DMS53 treated with DMSO at 0.1 percent for 48 hours (cell line): ENCODE data around the gene TLR8.
A peak's percentile ranks its signal among the peaks of the same experiment; 100 is the strongest.

Source experiments
- DNase-seq: peaks from one replicate; lab custom pipeline; 2025; ENCODE audit not compliant: unreplicated experiment; lab: John Stamatoyannopoulos, UW

The TLR8 gene

GRCh38 chrX:12945494-12945893 lies 39.1 kb downstream of the TLR8 start:
- DNase-seq: no peak

- no peak for DNase-seq
These were observed 40.0 kb downstream of the TLR8 start for GRCh38 chrX:12946406-12946805.

GRCh38 chrX:12946838-12947544 lies 40.6 kb downstream of the TLR8 start:
- peak; percentile 46 for DNase-seq

- DNase-seq: peak; percentile 9
These were observed 41.3 kb downstream of the TLR8 start for GRCh38 chrX:12947545-12948235.

DNA sequence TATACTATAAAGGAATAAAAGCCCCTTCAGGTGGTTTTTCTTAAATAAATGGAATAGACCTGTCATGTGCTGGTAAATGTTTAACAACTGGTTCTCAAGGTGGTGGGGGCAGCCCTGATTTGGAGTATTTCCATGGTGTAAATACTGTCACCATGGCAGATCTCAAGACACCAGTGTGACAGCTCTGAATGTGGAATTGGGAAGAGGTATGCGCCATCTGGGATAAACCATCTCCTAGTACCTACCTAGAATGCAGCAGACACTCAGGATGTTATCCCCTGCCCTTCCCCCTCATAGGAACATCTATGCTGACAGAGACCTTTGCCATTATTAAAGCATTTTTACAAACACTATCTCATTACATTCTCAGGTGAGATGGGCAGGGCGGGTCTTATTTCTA lies 42.1 kb downstream of the TLR8 start:
- no peak for DNase-seq

- no peak for DNase-seq
These were observed 42.9 kb downstream of the TLR8 start for GRCh38 chrX:12949205-12949926.

DNA sequence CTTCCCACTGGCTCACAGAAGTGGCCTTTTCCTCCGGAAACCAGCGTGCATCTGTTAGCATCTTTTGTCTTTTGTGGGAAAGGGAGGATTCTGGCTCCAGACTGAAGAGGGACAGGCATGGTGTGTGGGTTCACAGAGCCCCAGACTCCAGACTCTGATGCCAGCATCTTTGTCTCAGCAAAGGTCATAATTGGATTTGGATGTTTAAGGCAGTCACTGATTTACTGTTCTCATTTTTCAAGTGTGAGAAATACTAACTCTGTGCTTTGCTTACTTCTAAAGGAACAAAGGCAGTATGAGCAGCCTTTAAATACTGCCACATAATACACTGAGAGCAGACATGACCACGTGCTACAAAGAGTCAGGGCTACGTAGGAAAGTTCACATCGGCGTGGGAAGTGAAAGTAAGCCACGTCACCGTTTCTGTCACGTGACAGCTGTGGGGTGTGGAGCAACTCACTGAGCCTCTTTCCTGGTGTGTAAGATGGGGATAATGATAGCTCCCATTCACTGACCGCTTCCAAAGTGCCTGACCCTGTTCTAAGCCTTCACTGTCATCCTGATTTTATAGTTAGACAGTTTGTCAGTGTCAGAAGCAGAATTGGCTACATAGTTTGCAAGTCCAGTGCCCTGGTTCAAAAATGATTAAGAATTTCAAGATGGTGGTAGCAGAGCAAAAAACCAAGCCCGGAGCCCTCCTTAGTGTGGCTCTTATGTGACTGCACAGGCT lies 43.7 kb downstream of the TLR8 start:
- no peak for DNase-seq

DNA sequence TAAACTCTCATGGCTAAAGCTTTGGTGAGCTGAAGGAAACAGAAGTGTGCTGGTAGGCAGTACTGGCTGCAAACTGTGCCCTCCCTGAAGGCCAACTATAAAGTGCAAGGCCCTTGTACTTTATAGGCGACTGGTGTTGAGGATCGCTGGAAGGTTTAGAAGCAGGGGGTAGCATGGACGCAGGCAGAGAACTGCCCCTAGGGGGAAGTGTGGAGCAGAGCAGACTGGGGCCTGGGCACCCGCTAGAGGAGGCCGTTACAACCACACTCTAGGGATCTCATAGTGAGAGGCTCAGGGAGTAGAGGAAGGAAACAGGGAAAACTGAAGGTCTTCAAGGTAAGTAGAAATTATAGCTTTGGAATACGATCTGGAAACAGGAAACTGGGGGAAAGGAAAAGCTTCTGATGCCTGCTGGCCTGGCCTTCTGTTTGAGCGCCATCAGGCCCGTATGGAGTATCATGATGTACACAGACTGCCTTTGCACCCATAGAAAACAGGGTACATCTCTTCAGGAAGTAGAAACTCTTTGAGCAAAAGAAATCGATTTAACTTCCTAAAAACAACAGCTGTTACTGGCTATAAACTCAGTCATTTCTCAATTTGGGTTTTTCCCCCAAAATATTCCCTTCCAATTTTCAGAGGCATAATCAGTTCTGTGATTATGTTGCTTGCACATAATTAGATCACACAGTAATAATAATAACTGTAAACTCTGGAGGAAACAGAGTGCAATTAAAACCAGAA lies 44.6 kb downstream of the TLR8 start:
- no peak for DNase-seq

DNA sequence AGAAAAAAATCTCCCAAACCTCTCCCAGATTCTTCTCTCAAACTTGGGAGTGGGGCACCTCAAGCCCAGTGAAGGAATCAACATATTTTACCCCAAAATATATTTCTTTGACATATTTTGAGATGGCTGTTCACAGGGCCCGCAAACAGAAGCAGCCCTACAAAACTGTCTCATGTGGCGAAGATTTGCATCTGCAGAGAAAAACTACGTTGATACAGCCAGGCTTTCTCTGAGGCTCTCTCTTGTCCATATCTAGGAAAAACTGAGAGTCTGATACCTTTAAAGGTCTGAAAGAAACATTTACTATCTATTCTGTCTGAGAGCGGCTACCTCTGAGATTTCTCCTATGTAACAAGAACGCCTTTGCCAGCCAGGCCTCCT lies 45.2 kb downstream of the TLR8 start:
- no peak for DNase-seq

DNA sequence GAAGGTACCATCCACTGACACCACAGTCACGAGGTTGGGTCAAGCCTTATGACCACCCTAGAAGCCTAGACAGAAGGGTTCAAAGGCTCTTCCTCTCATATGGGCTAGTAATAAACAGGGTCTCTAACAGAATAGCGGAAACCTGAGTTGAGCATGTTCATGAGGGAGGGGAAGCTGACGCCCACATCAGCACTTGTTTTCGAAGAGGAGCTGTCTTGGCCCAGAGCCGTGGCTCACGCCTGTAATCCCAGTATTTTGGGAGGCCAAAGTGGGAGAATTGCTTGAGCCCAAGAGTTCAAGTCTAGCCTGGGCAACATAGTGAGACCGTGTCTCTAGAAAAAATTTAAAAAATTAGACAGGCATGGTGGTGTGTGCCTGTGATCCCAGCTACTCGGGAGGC lies 47.0 kb downstream of the TLR8 start:
- no peak for DNase-seq

- DNase-seq: no peak
These were observed 48.0 kb downstream of the TLR8 start for GRCh38 chrX:12954376-12954775.

DNA sequence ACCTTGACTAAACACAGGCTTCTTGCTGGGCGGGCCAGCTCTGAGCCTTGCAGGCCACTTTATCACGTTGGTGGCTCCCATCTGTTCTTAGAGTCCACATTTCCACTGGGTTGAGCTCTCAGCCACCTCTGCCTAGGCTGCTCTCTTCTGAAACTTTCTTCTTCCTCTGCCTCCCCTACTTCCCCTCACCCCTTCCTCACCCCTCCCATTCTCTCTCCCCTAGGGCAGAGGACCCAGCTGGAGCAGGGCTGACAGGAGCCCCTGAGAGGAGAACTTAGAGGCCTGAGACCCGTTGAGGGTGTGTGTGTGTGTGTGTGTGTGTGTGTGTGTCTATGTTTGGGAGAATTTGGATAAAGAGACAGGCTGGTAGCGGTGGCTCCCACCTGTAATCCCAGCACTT lies 48.6 kb downstream of the TLR8 start:
- no peak for DNase-seq

DNA sequence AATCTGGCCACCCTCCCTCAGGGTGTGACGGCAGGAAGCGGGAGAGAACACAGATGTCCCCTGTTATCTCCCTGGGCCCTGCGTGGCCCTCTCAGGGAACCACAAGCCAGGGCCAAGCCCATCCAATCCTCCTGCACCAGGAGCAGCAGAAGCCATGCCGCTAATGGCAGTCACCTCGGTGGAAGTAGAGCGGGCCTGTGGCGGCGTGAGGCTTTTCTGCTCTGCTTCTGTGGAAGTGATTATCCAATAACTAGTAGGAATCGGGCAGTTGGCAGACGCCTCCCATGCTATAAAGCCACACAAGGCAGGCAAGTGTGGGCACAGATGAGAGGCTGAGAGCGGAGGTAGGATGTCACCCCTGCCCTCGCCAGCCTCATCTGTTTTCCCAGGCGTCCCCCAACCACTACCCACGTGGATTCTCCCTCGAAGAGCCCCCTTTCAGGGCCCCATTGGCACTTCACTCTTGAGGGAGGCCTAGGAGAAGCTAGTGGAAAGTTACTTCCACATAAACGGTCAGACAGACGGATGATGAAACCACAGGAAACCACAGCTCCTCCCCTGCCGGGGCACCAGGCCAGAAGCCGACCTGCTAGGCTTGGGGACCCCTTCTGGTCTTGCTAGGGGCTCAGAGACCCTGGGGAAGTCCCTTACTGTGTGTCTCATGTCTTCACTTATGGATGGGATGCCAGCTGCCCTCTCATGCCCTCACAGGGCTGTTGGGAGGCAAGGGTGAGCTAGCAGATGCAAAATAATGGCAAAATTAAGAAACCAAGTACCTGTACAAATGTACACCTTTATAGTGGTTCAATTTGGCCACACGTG lies 49.7 kb downstream of the TLR8 start:
- DNase-seq: no peak

- no peak for DNase-seq
These were observed 50.5 kb downstream of the TLR8 start for GRCh38 chrX:12956704-12957534.

DNA sequence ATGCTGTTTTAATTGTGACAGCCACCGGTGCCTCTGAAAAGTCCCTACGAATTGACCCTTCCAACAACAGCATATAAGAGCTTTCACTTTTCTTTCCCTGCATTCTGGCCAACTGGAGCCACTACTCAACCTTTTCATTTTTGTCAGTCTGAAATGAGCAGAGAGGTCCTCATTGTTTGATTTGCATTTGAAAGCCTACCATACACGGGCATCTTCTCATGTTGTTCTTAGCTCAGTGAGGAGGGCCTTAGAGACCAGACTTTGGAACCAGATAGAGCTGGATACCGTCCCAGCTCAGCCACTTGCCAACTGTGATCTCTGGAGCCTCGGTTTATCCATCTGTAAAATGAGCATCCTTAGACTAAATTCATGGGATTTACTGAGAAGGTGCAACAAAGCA lies 51.6 kb downstream of the TLR8 start:
- no peak for DNase-seq

GRCh38 chrX:12958461-12958860 lies 52.0 kb downstream of the TLR8 start:
- DNase-seq: no peak

- no peak for DNase-seq
These were observed 54.8 kb downstream of the TLR8 start for GRCh38 chrX:12961196-12961718.

DNA sequence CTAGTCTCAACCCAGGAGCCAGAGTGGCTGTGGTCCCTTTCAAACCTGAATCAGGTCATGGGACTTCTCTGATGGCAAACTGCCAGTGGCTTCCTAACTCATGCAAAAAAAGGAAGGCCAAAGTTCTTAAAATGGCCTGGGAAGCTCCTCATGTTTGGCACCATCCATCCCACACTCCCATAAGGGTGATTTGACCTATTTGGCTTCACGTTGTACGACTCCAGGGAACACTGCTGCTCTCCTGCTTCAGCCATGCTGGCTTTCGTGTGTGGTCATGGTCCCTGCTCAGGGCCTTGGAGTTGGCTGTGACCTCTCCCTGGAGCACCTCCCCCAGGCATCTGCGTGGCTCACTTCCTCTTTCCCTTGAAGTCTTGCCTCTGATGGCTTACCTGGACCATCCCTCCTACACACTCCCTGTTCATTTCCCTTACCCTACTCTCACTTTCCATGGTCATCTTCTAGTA lies 55.7 kb downstream of the TLR8 start:
- no peak for DNase-seq
